ENCODE results near the gene ZNF177. TPM values are rescaled to one million over a fixed set of nuclear protein-coding genes. Genes with fewer than 3 reads are reported as not detected.

ZNF177 gene
- total RNA-seq, 3 donors from 2014 or later (not counting 1 experiment from before 2014, with no cell fraction given) = 0.31 to 1.5 (median 1.2) TPM

- Histone ChIP-seq H3K27ac (ENCODE audit: low read length) (no peak overlapping the region), H3K36me3 (ENCODE audit: control insufficient read depth, insufficient read depth, low read length) (peaks cover under 1% of the 10 kb centered on the region), H3K4me3 (ENCODE audit: low read length) (no peak overlapping the region), H3K27me3 (ENCODE audit: control insufficient read depth, insufficient read depth, low read length) (no peaks in the 10 kb centered on the region), H3K9me3 (ENCODE audit: control insufficient read depth, insufficient read depth, low read length) (peaks cover 61% of the 10 kb centered on the region), H3K4me1 (ENCODE audit: control insufficient read depth, insufficient read depth, low read length) (no peaks in the 10 kb centered on the region)
- Mint-ChIP-seq H3K9me3 (peaks cover 13 to 28% of the 10 kb centered on the region in 2 donors), H3K4me3 (no peak overlapping the region), H3K27me3 (ENCODE audit: low read depth in 2 of 2) (no peaks in the 10 kb centered on the region), H3K4me1 (no peaks in the 10 kb centered on the region), H3K36me3 (peaks cover 54% of the 10 kb centered on the region), H3K27ac (no peak overlapping the region)
- intact Hi-C loops (cut with micrococcal nuclease) = no loop called here
- WGBS (ENCODE audit: insufficient coverage) = 98% methylated on average over 22 of the region's 22 CpGs
- ATAC-seq (no peak), DNase-seq (no peak)
- TF ChIP-seq CTCF (IDR thresholded peaks at IDR 0.05) = no peak
These were observed 14.1 kb upstream of the ZNF177 start for GRCh38 chr19:9348671-9349070.

DNA sequence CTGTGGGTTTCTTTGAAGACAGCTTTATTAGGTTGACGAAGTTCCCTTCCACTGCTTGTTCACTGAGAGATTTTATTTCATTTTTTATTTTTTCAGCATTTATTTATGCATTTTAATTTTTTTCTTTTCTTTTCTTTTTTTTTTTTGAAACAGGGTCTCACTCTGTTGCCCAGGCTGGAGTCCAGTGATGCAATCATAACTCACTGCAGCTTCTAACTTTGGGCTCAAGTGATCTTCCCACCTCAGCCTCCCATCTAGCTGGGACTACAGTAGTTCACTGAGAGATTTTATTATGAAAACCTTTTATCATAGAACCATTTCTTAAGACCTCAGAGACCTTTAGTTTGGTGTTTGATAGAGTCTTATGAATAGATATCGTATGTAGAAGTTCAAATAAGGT lies 10.3 kb upstream of the ZNF177 start:
- Mint-ChIP-seq H3K4me1 (no peaks in the 10 kb centered on the region), H3K4me3 (no peak overlapping the region), H3K36me3 (peaks cover 35% of the 10 kb centered on the region), H3K27ac (no peak overlapping the region), H3K27me3 (ENCODE audit: low read depth in 2 of 2) (no peaks in the 10 kb centered on the region), H3K9me3 (peaks cover 6 to 17% of the 10 kb centered on the region in 2 donors)
- Histone ChIP-seq H3K36me3 (ENCODE audit: control insufficient read depth, insufficient read depth, low read length) (no peaks in the 10 kb centered on the region), H3K4me1 (ENCODE audit: control insufficient read depth, insufficient read depth, low read length) (no peaks in the 10 kb centered on the region), H3K9me3 (ENCODE audit: control insufficient read depth, insufficient read depth, low read length) (peaks cover 70% of the 10 kb centered on the region), H3K27me3 (ENCODE audit: control insufficient read depth, insufficient read depth, low read length) (no peaks in the 10 kb centered on the region), H3K27ac (ENCODE audit: low read length) (no peak overlapping the region), H3K4me3 (ENCODE audit: low read length) (no peak overlapping the region)
- TF ChIP-seq CTCF (IDR thresholded peaks at IDR 0.05) = no peak
- intact Hi-C loops (cut with micrococcal nuclease) = no loop called here
- 100% methylated on average over 1 of the region's 2 CpGs for WGBS (ENCODE audit: insufficient coverage)
- DNase-seq (no peak), ATAC-seq (no peak)

DNA sequence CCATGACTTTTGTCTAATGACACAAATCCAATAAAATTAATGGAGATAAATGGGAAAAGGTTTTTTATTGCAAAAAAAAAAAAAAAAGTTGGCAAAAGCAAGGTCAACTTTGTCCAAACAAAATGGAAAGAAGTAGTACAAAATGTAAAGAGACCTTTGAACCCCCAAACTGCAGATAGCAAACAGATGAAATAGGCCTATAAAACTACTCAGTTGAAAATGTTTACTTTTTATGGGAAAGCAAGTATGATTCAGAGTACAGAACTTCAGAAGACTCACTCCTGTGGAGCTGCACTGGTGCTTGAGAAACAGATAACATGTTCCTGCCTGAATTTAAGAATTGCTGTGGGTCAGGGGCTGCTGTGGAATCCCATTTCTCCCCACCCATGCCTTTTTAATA lies 9.8 kb upstream of the ZNF177 start:
- H3K4me3 Mint-ChIP-seq = no peak overlapping the region
- peaks cover 39% of the 10 kb centered on the region for H3K36me3 Mint-ChIP-seq
- intact Hi-C loops (cut with micrococcal nuclease) = no loop called here
- no peak for ATAC-seq
- Histone ChIP-seq H3K27me3 (ENCODE audit: control insufficient read depth, insufficient read depth, low read length) (no peaks in the 10 kb centered on the region), H3K4me1 (ENCODE audit: control insufficient read depth, insufficient read depth, low read length) (no peaks in the 10 kb centered on the region), H3K27ac (ENCODE audit: low read length) (no peak overlapping the region), H3K9me3 (ENCODE audit: control insufficient read depth, insufficient read depth, low read length) (peaks cover 72% of the 10 kb centered on the region), H3K36me3 (ENCODE audit: control insufficient read depth, insufficient read depth, low read length) (no peaks in the 10 kb centered on the region), H3K4me3 (ENCODE audit: low read length) (no peak overlapping the region)
- peaks cover 6 to 15% of the 10 kb centered on the region in 2 donors for H3K9me3 Mint-ChIP-seq
- TF ChIP-seq CTCF (IDR thresholded peaks at IDR 0.05) = no peak
- no peaks in the 10 kb centered on the region for H3K4me1 Mint-ChIP-seq
- H3K27me3 Mint-ChIP-seq (ENCODE audit: low read depth in 2 of 2) = no peaks in the 10 kb centered on the region
- no peak overlapping the region for H3K27ac Mint-ChIP-seq
- DNase-seq = no peak

- peaks cover 75% of the 10 kb centered on the region for H3K9me3 ChIP-seq (ENCODE audit: control insufficient read depth, insufficient read depth, low read length)
- no peaks in the 10 kb centered on the region for H3K4me1 ChIP-seq (ENCODE audit: control insufficient read depth, insufficient read depth, low read length)
- intact Hi-C loops (cut with micrococcal nuclease) = no loop called here
- Mint-ChIP-seq H3K36me3 (peaks cover 32% of the 10 kb centered on the region), H3K27me3 (ENCODE audit: low read depth in 2 of 2) (no peaks in the 10 kb centered on the region), H3K27ac (no peak overlapping the region), H3K4me1 (no peaks in the 10 kb centered on the region), H3K9me3 (peaks cover 4 to 6% of the 10 kb centered on the region in 2 donors), H3K4me3 (no peak overlapping the region)
- TF ChIP-seq CTCF (IDR thresholded peaks at IDR 0.05) = no peak
- no peaks in the 10 kb centered on the region for H3K36me3 ChIP-seq (ENCODE audit: control insufficient read depth, insufficient read depth, low read length)
- H3K4me3 ChIP-seq (ENCODE audit: low read length) = no peak overlapping the region
- ATAC-seq = no peak
- no peak overlapping the region for H3K27ac ChIP-seq (ENCODE audit: low read length)
- no peak for DNase-seq
- H3K27me3 ChIP-seq (ENCODE audit: control insufficient read depth, insufficient read depth, low read length) = no peaks in the 10 kb centered on the region
- 100% methylated on average over 2 of the region's 2 CpGs for WGBS (ENCODE audit: insufficient coverage)
These were observed 8.2 kb upstream of the ZNF177 start for GRCh38 chr19:9354651-9355050.

Measured in natural killer cell (primary cell).